Common myeloid progenitor, CD34-positive (primary cell): ENCODE measurements around the gene ADCY10.
A peak's percentile ranks its signal among the peaks of the same experiment; 100 is the strongest.
"Not testable (repeated sequence)": the region's sequence is repeated elsewhere in the genome, so short reads cannot be mapped to it uniquely, and the experiment has no call there.

Source experiments
- CTCF ChIA-PET: fragments of 350-600 bp; sonication (Branson Sonifier 250); formaldehyde crosslinking; loops from one replicate; lab custom pipeline; 2021; ENCODE audit warnings: antibody characterized with exemption; lab: Charles Lee
- POLR2A ChIA-PET: fragments of 350-600 bp; sonication (Branson Sonifier 250); formaldehyde crosslinking; loops from one replicate; lab custom pipeline; 2021; ENCODE audit warnings: antibody characterized with exemption; lab: Charles Lee
- DNase-seq, 3 donors: peaks; one replicate each; pipeline versions ENCODE4 v3.0.0 to v3.0.0-alpha.2; 2013
- H3K27ac ChIP-seq, 2 experiments: 1 replicate in 1 of 2; 2 replicates in 1 of 2; pipeline ENCODE4 v1.7.0; 2013; ENCODE audit warnings: inconsistent platforms in 2 of 2, low read length in 2 of 2, mild to moderate bottlenecking in 2 of 2, low read depth in 1 of 2, moderate library complexity in 1 of 2; ENCODE audit not compliant: severe bottlenecking in 2 of 2, insufficient read depth in 1 of 2, poor library complexity in 1 of 2
- H3K27me3 ChIP-seq, 5 experiments: replicated peaks in 2 of 5; 1 replicate in 3 of 5; 2 replicates in 2 of 5; pipeline versions ENCODE4 v1.6.1 to v1.7.0; 2013; ENCODE audit warnings: low read length in 4 of 5, mild to moderate bottlenecking in 2 of 5, moderate library complexity in 2 of 5, inconsistent platforms in 1 of 5; ENCODE audit not compliant: insufficient read depth in 5 of 5, control insufficient read depth in 4 of 5
- H3K36me3 ChIP-seq, 4 experiments: 1 replicate in 2 of 4; 2 replicates in 2 of 4; pipeline versions ENCODE4 v1.6.1 to v1.7.0; 2013; ENCODE audit warnings: low read length in 3 of 4, control low read depth in 1 of 4, mild to moderate bottlenecking in 1 of 4; ENCODE audit not compliant: control insufficient read depth in 4 of 4, insufficient read depth in 4 of 4
- H3K4me1 ChIP-seq, 4 experiments: 1 replicate in 3 of 4; 2 replicates in 1 of 4; pipeline versions ENCODE4 v1.6.1 to v1.7.1; 2013; ENCODE audit warnings: low read length in 3 of 4, mild to moderate bottlenecking in 3 of 4, control low read depth in 1 of 4, inconsistent platforms in 1 of 4, moderate library complexity in 1 of 4; ENCODE audit not compliant: control insufficient read depth in 4 of 4, insufficient read depth in 4 of 4; ENCODE audit errors: control extremely low read depth in 1 of 4
- H3K4me3 ChIP-seq, 7 experiments: 1 replicate in 4 of 7; 2 replicates in 3 of 7; pipeline versions ENCODE4 v1.5.1 to v1.7.0; 2013; ENCODE audit warnings: mild to moderate bottlenecking in 7 of 7, low read length in 6 of 7, moderate library complexity in 6 of 7, inconsistent platforms in 2 of 7, low read depth in 2 of 7, control low read depth in 1 of 7; ENCODE audit not compliant: insufficient read depth in 4 of 7, control insufficient read depth in 1 of 7; ENCODE audit errors: extremely low read depth in 1 of 7
- H3K9me3 ChIP-seq, 5 experiments: 1 replicate in 4 of 5; 2 replicates in 1 of 5; pipeline versions ENCODE4 v1.6.1 to v1.7.1; 2013; ENCODE audit warnings: low read length in 4 of 5, mild to moderate bottlenecking in 2 of 5, inconsistent platforms in 1 of 5, low read depth in 1 of 5, moderate library complexity in 1 of 5; ENCODE audit not compliant: control insufficient read depth in 4 of 5, insufficient read depth in 2 of 5; ENCODE audit errors: control extremely low read depth in 1 of 5
- WGBS: methylation state at CpG from one replicate; pipeline ENCODE4 v1.1.5; 2013; ENCODE audit not compliant: insufficient coverage; 5-methylcytosine and 5-hydroxymethylcytosine counted together

Gene ADCY10

GRCh38 chr1:167878372-167879160, 35.4 kb downstream of the ADCY10 start:
- Histone ChIP-seq H3K27me3 (no peaks in the 10 kb centered on the region), H3K36me3 (no peaks in the 10 kb centered on the region), H3K27ac (no peak overlapping the region), H3K9me3 (no peaks in the 10 kb centered on the region), H3K4me3 (no peak overlapping the region), H3K4me1 (no peaks in the 10 kb centered on the region)
- ChIA-PET CTCF (no interaction called here), POLR2A (no interaction called here)
- DNase-seq = peak in 2 of 3 donors; percentile 20 to 22
- WGBS = 91% methylated on average over 4 of the region's 7 CpGs

- CTCF ChIA-PET = no interaction called here
Observed at GRCh38 chr1:167876597-167877175, 37.2 kb downstream of the ADCY10 start.

GRCh38 chr1:167871331-167871730, 42.6 kb downstream of the ADCY10 start:
- Histone ChIP-seq H3K4me3 (no peak overlapping the region), H3K36me3 (no peaks in the 10 kb centered on the region), H3K27ac (no peak overlapping the region), H3K4me1 (no peaks in the 10 kb centered on the region), H3K27me3 (no peaks in the 10 kb centered on the region), H3K9me3 (no peaks in the 10 kb centered on the region)
- POLR2A ChIA-PET = no interaction called here
- CTCF ChIA-PET = no interaction called here
- no peak for DNase-seq

More at GRCh38 chr1:167876597-167877175, 37.2 kb downstream of the ADCY10 start:
- POLR2A ChIA-PET = no interaction called here
- no peak for DNase-seq
- Histone ChIP-seq H3K4me1 (no peaks in the 10 kb centered on the region), H3K36me3 (no peaks in the 10 kb centered on the region), H3K9me3 (no peaks in the 10 kb centered on the region), H3K27me3 (no peaks in the 10 kb centered on the region), H3K4me3 (no peak overlapping the region), H3K27ac (no peak overlapping the region)
- no CpG with 5 or more reads among the region's 3 CpGs for WGBS

- CTCF ChIA-PET, H3K27me3 ChIP-seq, DNase-seq: not testable (repeated sequence)
Observed at GRCh38 chr1:167869157-167870001, 44.6 kb downstream of the ADCY10 start.

GRCh38 chr1:167866739-167867414, 47.1 kb downstream of the ADCY10 start:
- H3K27me3 ChIP-seq, H3K27ac ChIP-seq, POLR2A ChIA-PET, H3K4me1 ChIP-seq, H3K9me3 ChIP-seq, H3K36me3 ChIP-seq, H3K4me3 ChIP-seq: not testable (repeated sequence)
- CTCF ChIA-PET = interaction anchor here (1.5 kb wide), 1 partner anchor 152 kb away, joined by 3 read pairs; no protein-coding TSS in a partner anchor
- DNase-seq = peak; percentile 5 to 43 (median 19)
- WGBS = no CpG with 5 or more reads among the region's 8 CpGs

More at GRCh38 chr1:167869157-167870001, 44.6 kb downstream of the ADCY10 start:
- H3K4me3 ChIP-seq, H3K9me3 ChIP-seq, H3K36me3 ChIP-seq, H3K27ac ChIP-seq, POLR2A ChIA-PET, H3K4me1 ChIP-seq: not testable (repeated sequence)
- 86% methylated on average over 9 of the region's 16 CpGs for WGBS

- H3K9me3 ChIP-seq, H3K27ac ChIP-seq, DNase-seq, H3K4me1 ChIP-seq, POLR2A ChIA-PET, H3K36me3 ChIP-seq, H3K27me3 ChIP-seq, H3K4me3 ChIP-seq: not testable (repeated sequence)
- WGBS = no CpG with 5 or more reads among the region's 2 CpGs
- CTCF ChIA-PET = interaction anchor here (1.5 kb wide), 1 partner anchor 151 kb away, joined by 3 read pairs; no protein-coding TSS in a partner anchor
Observed at GRCh38 chr1:167866326-167866725, 47.6 kb downstream of the ADCY10 start.
